Measurements from ENCODE around the gene RHBDL3.

Gene RHBDL3

DNA sequence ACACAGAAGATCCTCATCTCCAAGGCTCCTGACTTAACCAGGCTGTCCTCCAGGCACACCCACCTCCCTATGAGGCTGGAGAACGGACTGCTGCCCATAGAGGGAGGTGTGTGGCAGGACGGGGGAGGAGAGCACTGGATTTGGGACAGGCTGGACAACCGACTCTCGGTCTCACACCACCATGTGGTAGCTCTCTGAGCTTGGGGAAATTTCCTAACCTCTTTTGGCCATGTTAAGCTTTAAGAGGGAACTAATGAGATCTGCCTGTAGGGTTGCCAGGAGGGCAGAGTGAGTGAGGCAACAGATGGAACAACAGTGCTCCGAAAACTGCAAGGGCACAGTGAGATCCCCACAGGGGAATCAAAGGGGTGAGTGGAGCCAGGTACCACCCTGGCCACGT lies 32.7 kb downstream of the RHBDL3 start:
- DNase-seq (ENCODE audit: low read depth in 2 of 2) = no peak
- no peak overlapping the region for H3K4me3 ChIP-seq (replicated peaks in 1 of 2; ENCODE audit: low read depth in 2 of 2, low read length in 2 of 2)
- TF ChIP-seq, protein P1, sequence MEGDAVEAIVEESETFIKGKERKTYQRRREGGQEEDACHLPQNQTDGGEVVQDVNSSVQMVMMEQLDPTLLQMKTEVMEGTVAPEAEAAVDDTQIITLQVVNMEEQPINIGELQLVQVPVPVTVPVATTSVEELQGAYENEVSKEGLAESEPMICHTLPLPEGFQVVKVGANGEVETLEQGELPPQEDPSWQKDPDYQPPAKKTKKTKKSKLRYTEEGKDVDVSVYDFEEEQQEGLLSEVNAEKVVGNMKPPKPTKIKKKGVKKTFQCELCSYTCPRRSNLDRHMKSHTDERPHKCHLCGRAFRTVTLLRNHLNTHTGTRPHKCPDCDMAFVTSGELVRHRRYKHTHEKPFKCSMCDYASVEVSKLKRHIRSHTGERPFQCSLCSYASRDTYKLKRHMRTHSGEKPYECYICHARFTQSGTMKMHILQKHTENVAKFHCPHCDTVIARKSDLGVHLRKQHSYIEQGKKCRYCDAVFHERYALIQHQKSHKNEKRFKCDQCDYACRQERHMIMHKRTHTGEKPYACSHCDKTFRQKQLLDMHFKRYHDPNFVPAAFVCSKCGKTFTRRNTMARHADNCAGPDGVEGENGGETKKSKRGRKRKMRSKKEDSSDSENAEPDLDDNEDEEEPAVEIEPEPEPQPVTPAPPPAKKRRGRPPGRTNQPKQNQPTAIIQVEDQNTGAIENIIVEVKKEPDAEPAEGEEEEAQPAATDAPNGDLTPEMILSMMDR (IDR thresholded peaks at IDR 0.05; ENCODE audit: low read depth, low read length) = no peak

- no peak overlapping the region for H3K4me3 ChIP-seq (replicated peaks in 1 of 2; ENCODE audit: low read depth in 2 of 2, low read length in 2 of 2)
- TF ChIP-seq, protein P1 (IDR thresholded peaks at IDR 0.05; ENCODE audit: low read depth, low read length) = no peak
- no peak for DNase-seq (ENCODE audit: low read depth in 2 of 2)
Observed at GRCh38 chr17:32298721-32299579, 33.3 kb downstream of the RHBDL3 start.

- no peak overlapping the region for H3K4me3 ChIP-seq (replicated peaks in 1 of 2; ENCODE audit: low read depth in 2 of 2, low read length in 2 of 2)
- DNase-seq (ENCODE audit: low read depth in 2 of 2) = no peak
- TF ChIP-seq, protein P1 (IDR thresholded peaks at IDR 0.05; ENCODE audit: low read depth, low read length) = no peak
Observed at GRCh38 chr17:32299580-32300164, 34.0 kb downstream of the RHBDL3 start.

- TF ChIP-seq, protein P1 (IDR thresholded peaks at IDR 0.05; ENCODE audit: low read depth, low read length) = no peak
- no peak overlapping the region for H3K4me3 ChIP-seq (replicated peaks in 1 of 2; ENCODE audit: low read depth in 2 of 2, low read length in 2 of 2)
- no peak for DNase-seq (ENCODE audit: low read depth in 2 of 2)
Observed at GRCh38 chr17:32302037-32302436, 36.4 kb downstream of the RHBDL3 start.

DNA sequence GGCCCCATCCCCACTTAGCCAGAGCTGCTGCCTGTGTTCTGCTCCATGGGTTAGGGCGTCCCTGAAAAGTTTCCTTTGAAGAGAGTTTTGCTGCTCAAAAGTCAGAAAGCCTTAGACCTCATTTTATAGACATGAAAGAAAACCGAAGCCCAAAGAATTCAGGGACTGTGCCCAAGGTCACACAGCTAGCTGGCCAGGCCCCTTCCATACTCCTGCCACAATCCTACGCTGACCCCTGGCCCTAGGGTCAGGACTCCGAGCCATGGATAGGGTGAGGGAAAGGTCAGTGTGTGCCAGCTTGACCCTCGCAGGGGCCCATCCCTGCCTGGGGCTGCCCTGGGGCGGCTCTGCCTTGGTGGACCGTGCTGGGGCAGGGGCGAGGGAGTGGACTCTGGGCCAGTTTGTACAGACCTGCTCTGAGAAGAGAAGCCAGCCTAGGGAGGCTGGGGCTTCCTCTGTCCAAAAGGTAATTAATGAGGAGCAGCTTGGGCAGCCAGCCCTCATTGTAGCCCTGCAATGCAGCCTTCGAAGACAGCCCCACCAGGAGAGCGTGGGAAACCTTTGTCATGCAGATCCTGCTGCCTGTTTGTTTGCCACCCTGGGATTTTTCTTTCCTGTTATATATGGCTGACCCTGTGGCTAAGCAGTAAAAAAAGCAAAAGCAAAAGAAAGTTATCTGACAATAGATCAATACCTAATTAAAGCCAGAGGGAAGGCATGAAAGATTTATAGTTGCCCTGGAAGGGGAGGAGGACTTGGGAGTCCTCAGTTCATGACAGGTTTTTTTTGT lies 37.4 kb downstream of the RHBDL3 start:
- TF ChIP-seq, protein P1 (IDR thresholded peaks at IDR 0.05; ENCODE audit: low read depth, low read length) = no peak
- H3K4me3 ChIP-seq (replicated peaks in 1 of 2; ENCODE audit: low read depth in 2 of 2, low read length in 2 of 2) = no peak overlapping the region
- DNase-seq (ENCODE audit: low read depth in 2 of 2) = no peak

DNA sequence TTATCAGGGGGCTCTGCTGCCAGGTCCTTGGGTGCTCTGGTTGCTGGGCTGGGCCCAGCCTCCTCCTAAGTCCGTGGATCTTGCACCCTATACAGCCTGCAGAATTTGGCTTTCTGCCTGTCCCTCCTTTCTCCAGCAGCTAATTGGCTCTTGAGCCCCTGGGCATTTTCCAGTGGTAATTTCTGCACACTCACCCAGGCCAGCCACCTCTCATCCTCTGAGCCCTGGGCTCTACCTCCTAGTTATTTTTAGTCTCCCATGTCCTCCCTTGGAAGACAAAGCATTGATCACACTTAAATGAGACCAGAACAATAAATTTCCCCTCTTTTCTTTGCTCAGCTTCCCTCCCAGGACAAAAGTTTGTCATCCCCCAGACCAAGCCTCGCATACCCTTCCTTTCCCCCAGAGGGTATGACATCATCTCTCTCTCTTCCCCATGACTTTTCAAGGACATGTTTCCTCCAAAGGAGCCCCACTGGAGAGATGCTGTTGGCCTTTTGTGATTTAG lies 38.2 kb downstream of the RHBDL3 start:
- DNase-seq (ENCODE audit: low read depth in 2 of 2) = no peak
- no peak overlapping the region for H3K4me3 ChIP-seq (replicated peaks in 1 of 2; ENCODE audit: low read depth in 2 of 2, low read length in 2 of 2)
- TF ChIP-seq, protein P1 (IDR thresholded peaks at IDR 0.05; ENCODE audit: low read depth, low read length) = no peak

Measured in cardiac fibroblast (primary cell).